Right lobe of liver (tissue), 6 donors: ENCODE data around the gene TACO1. TPM values are rescaled to one million over a fixed set of nuclear protein-coding genes. Genes with fewer than 3 reads are reported as not detected.

Experiments used
- ATAC-seq, 4 donors: fragments of 200-7000 bp; cut with Tn5 transposase; one replicate each; pipeline ENCODE4 v1.9.1; 2020; ENCODE audit warnings: mild to moderate bottlenecking in 4 of 4, moderate library complexity in 4 of 4
- DNase-seq, 3 donors: peaks; one replicate each; pipeline ENCODE4 v3.0.0-alpha.2; 2020
- H3K27ac ChIP-seq, 3 donors: fragments of 200-600 bp; one replicate each; pipeline ENCODE4 v1.8.0; 2022
- H3K27me3 ChIP-seq, 2 donors: fragments of 200-600 bp; one replicate each; pipeline ENCODE4 v1.8.0; 2022
- H3K36me3 ChIP-seq, 4 donors: fragments of 200-600 bp; sonication (generic) in 1 of 4; one replicate each; pipeline versions ENCODE4 v1.5.1 to v1.8.0; 2017 to 2022; ENCODE audit warnings: control low read depth in 1 of 4
- H3K4me1 ChIP-seq, 4 donors: fragments of 200-600 bp; sonication (generic) in 1 of 4; one replicate each; pipeline versions ENCODE4 v1.5.1 to v1.8.0; 2017 to 2022; ENCODE audit warnings: control low read depth in 1 of 4
- H3K4me3 ChIP-seq, 3 donors: fragments of 200-600 bp; one replicate each; pipeline ENCODE4 v1.8.0; 2022
- H3K9me3 ChIP-seq, 4 donors: fragments of 200-600 bp; sonication (generic) in 1 of 4; one replicate each; pipeline versions ENCODE4 v1.5.1 to v1.8.0; 2017 to 2022; ENCODE audit warnings: control low read depth in 1 of 4
- POLR2A ChIP-seq: fragments of 450-650 bp; IDR thresholded peaks from one replicate; pipeline ENCODE4 v1.6.1; 2017; ENCODE audit warnings: antibody characterized with exemption, mild to moderate bottlenecking
- WGBS: methylation state at CpG from one replicate; pipeline ENCODE4 v1.1.6; 2018; ENCODE audit warnings: low coverage, low lambda C conversion rate; ENCODE audit not compliant: insufficient coverage; ENCODE audit errors: missing lambda C conversion rate; 5-methylcytosine and 5-hydroxymethylcytosine counted together
- intact Hi-C, 2 donors: fragments of 100-400 bp; cut with DNase I; formaldehyde crosslinking; loops; one replicate each; pipeline versions ENCODE4 v1.11.2 to v1.14.1; 2022
- total RNA-seq, 6 experiments: library from RNA; depleted of rRNA in 2 of 6; stranded (reverse); fragments of >200 nt in 2 of 6; fragmentation: NEBNext Ultra II Directional in 3 of 6; extraction: Animal tissue kit (Norgen Biotek cat#: 25700) in 3 of 6; gene quantifications; one replicate each; pipeline versions ENCODE4 v1.1.0 to v1.2.4, GENCODE V29; 2016 to 2023
- TF ChIP-seq, protein P1 (sequence below), 4 donors: fragments of 200-600 bp in 3 of 4; fragments of 450-650 bp in 1 of 4; IDR thresholded peaks; one replicate each; pipeline versions ENCODE4 v1.5.1 to v1.8.0; 2016 to 2022; ENCODE audit warnings: antibody characterized with exemption in 4 of 4, mild to moderate bottlenecking in 2 of 4
- donor health status: DM: no; HTN: yes; CAD: no.
- donor health status: DM: no; HTN: no; CAD: no.
- donor health status: DM: no; HTN: no; CAD: no.
- donor health status: DM: no; HTN: yes; CAD: no.
- donor health status: DM: no; HTN: yes; CAD: no.

Gene TACO1
- total RNA-seq, 6 experiments from 2014 or later: 30.6 to 46.7 (median 35.5) TPM

DNA sequence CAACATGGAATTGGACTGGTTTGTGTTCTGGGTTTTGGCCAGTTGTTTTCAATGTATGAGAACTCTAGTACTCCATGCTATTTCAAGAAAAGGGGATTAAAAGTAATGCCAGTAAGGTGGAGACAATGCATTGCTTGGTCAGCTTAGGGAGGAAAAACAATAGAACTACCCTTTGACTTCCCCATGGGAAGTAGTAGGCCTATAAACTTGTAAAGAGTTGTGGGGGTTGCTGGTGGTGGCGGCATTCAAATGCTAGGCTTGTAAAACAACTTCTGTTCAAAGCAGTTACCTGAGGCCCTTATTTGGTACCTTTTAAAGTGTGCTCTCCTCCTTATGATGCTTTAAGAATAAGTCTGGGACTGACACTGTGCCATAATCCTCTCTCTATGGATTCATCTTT lies 30.9 kb downstream of the TACO1 start:
- Histone ChIP-seq H3K4me3 (no peak overlapping the region), H3K4me1 (peaks cover 0 to 39% (median 15%) of the 10 kb centered on the region in 4 donors), H3K27me3 (no peaks in the 10 kb centered on the region), H3K36me3 (peaks cover 0 to 14% (median 0%) of the 10 kb centered on the region in 4 donors), H3K27ac (no peak overlapping the region), H3K9me3 (no peaks in the 10 kb centered on the region)
- 71% methylated on average over 1 of the region's 1 CpG for WGBS
- DNase-seq (no peak), ATAC-seq (no peak)
- TF ChIP-seq, protein P1, sequence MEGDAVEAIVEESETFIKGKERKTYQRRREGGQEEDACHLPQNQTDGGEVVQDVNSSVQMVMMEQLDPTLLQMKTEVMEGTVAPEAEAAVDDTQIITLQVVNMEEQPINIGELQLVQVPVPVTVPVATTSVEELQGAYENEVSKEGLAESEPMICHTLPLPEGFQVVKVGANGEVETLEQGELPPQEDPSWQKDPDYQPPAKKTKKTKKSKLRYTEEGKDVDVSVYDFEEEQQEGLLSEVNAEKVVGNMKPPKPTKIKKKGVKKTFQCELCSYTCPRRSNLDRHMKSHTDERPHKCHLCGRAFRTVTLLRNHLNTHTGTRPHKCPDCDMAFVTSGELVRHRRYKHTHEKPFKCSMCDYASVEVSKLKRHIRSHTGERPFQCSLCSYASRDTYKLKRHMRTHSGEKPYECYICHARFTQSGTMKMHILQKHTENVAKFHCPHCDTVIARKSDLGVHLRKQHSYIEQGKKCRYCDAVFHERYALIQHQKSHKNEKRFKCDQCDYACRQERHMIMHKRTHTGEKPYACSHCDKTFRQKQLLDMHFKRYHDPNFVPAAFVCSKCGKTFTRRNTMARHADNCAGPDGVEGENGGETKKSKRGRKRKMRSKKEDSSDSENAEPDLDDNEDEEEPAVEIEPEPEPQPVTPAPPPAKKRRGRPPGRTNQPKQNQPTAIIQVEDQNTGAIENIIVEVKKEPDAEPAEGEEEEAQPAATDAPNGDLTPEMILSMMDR (IDR thresholded peaks at IDR 0.05): no peak
- no peak for TF ChIP-seq POLR2A
- intact Hi-C loops: loop anchor here in 1 of 2 donors (10.0 kb wide), 1 partner anchor 63 kb away; no protein-coding TSS in a partner anchor

DNA sequence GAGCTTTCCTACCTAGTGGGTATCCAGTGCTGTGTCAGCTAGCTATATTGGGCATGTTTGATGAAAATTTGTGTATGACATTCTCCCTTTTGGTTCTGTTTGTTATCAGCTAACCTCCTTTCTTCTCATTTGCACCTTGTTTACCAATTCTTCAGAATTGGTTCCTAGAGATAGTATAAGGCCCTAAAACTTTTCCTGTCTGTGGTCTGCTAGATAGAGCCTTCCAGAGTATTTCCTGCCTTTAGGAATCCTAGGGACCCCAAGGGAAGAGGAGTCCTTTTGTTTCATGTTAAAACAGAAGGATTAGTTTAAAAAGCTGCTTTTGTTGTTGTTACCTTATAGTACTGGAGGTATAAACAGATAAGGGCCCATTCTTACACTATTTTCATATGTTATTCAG lies 33.0 kb downstream of the TACO1 start:
- Histone ChIP-seq H3K4me1 (peaks cover 0 to 22% (median 9%) of the 10 kb centered on the region in 4 donors), H3K27me3 (no peaks in the 10 kb centered on the region), H3K27ac (peak overlapping the region in 2 of 3 donors; percentile 3 to 16), H3K4me3 (no peak overlapping the region), H3K9me3 (no peaks in the 10 kb centered on the region), H3K36me3 (peaks cover 0 to 20% (median 0%) of the 10 kb centered on the region in 4 donors)
- ATAC-seq: no peak
- TF ChIP-seq, protein P1 (IDR thresholded peaks at IDR 0.05): no peak
- TF ChIP-seq POLR2A: no peak
- intact Hi-C loops: loop anchor here in 1 of 2 donors (10.0 kb wide), 1 partner anchor 61 kb away; no protein-coding TSS in a partner anchor
- no peak for DNase-seq

DNA sequence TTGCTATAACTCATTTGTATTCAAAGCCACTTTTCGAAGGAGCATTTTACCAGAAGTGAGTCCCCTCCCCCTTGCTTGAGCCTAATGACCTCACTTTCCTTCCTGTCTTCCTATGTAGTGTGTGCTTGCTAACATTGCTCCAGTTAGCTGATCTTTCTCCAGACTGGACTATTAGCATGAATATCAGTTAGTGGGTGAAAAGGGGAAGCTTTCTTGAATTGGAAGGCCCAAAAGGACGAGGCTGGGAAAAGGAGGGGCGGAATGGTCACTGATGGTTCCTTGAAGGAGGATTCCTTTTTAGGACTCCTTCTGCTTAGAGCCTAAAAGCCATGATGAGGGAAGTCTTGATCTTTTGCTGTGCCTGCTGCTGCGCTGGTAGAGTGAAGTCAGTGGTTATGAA lies 33.5 kb downstream of the TACO1 start:
- H3K27ac ChIP-seq: peak overlapping the region in 2 of 3 donors; percentile 12 to 16
- peak; percentile 53 to 78 (median 68) for ATAC-seq
- TF ChIP-seq, protein P1 (IDR thresholded peaks at IDR 0.05): no peak
- TF ChIP-seq POLR2A: no peak
- no peak for DNase-seq
- peaks cover 0 to 18% (median 7%) of the 10 kb centered on the region in 4 donors for H3K4me1 ChIP-seq
- peaks cover 0 to 20% (median 0%) of the 10 kb centered on the region in 4 donors for H3K36me3 ChIP-seq
- 51% methylated on average over 4 of the region's 4 CpGs for WGBS
- H3K9me3 ChIP-seq: no peaks in the 10 kb centered on the region
- no peaks in the 10 kb centered on the region for H3K27me3 ChIP-seq
- no peak overlapping the region for H3K4me3 ChIP-seq
- intact Hi-C loops: loop anchor here in 1 of 2 donors (10.0 kb wide), 1 partner anchor 61 kb away; no protein-coding TSS in a partner anchor

DNA sequence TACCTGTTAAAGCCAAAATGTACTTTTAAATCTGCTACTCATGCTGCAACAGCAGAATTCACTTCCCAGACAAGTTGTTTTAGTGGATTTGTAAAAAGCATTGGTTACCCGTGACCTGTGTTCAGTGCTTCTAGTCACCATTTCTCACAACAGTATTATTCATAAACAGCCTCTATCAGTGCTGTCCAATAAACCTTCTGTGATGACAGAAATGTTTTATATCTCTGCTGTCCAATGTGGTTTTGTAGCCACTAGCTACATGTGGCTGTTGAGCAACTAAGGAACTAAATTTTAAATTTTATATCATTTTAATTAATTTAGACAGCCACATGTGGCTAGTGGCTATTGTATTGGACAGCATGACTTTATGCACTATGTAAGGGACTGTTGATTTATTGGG lies 34.1 kb downstream of the TACO1 start:
- intact Hi-C loops: loop anchor here in 1 of 2 donors (10.0 kb wide), 1 partner anchor 60 kb away; no protein-coding TSS in a partner anchor
- no CpG with 5 or more reads among the region's 1 CpG for WGBS

More for the DNA sequence above, 34.1 kb downstream of the TACO1 start:
- Histone ChIP-seq H3K4me3 (no peak overlapping the region), H3K36me3 (peaks cover 0 to 20% (median 0%) of the 10 kb centered on the region in 4 donors), H3K4me1 (peaks cover 0 to 12% (median 4%) of the 10 kb centered on the region in 4 donors), H3K9me3 (no peaks in the 10 kb centered on the region), H3K27ac (peak overlapping the region in 2 of 3 donors; percentile 12 to 16), H3K27me3 (no peaks in the 10 kb centered on the region)
- DNase-seq (no peak), ATAC-seq (no peak)
- TF ChIP-seq, protein P1 (IDR thresholded peaks at IDR 0.05): no peak
- TF ChIP-seq POLR2A: no peak
